ENCODE measurements around the gene HDAC9.

DNA sequence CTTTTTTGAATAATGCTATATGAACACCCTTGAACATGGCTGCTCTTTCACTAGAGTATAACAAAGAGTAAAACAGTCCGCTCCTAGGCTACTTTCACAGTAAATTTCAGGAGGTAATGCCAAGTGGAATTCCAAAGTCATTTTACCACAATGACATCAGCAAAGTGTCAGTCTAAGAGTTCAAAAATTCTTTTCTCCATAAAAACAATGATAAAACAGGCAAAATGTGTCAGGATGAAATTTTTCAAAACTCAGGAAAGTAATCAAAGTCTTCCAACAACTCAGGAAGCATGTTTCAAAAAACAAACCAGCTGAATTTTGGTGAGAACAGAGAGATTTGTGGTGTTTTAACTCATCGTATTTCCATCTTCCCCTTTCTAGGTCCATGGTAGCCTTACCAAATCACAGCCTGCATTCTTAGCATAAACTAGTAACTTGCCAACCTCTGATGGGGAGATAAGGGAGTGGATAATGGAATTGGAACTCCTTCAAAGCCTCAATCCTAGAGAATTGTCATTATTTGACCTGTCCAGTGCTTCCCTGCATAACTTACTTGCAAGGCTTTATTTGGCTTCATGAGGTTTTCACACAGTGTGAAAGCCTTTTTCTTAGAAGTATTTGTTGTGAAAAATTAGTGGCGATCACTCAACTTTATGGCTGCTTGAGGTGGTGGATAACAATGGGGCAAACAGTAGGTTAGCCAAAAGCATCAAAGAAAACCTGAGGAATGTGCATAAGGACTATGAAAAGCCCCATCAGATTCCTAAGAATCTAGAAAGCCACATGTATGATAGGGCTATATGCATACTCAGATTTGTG is 302.7 kb downstream of the HDAC9 start:
- TF ChIP-seq ZNF274 (IDR thresholded peaks at IDR 0.05; ENCODE audit: low read depth, low read length), result no peak
- TF ChIP-seq YY1 (IDR thresholded peaks at IDR 0.05; ENCODE audit: insufficient read depth, insufficient read length), result no peak
